Endodermal cell (in vitro differentiated cells): ENCODE data around the gene MAPK8. TPM values are rescaled to one million over a fixed set of nuclear protein-coding genes. Genes with fewer than 3 reads are reported as not detected.

Experiments used
- DNase-seq: peaks from one replicate; pipeline ENCODE4 v3.0.0-alpha.2; 2017
- H3K27ac ChIP-seq: 2 replicates; pipeline ENCODE4 v1.5.1; 2013; ENCODE audit warnings: mild to moderate bottlenecking, low read depth, low read length, moderate library complexity
- H3K27me3 ChIP-seq: 2 replicates; pipeline ENCODE4 v1.6.1; 2013; ENCODE audit warnings: mild to moderate bottlenecking, low read length, moderate library complexity; ENCODE audit not compliant: insufficient read depth, control insufficient read depth, poor library complexity, severe bottlenecking
- H3K36me3 ChIP-seq: 2 replicates; pipeline ENCODE4 v1.7.0; 2013; ENCODE audit warnings: mild to moderate bottlenecking, low read length, moderate library complexity; ENCODE audit not compliant: control insufficient read depth, insufficient read depth
- H3K4me1 ChIP-seq: one replicate; pipeline ENCODE4 v1.7.0; 2013; ENCODE audit warnings: low read length; ENCODE audit not compliant: control insufficient read depth, insufficient read depth
- H3K4me3 ChIP-seq: 2 replicates; pipeline ENCODE4 v1.5.1; 2013; ENCODE audit warnings: mild to moderate bottlenecking, low read length, moderate library complexity
- H3K9ac ChIP-seq: 2 replicates; pipeline ENCODE4 v1.6.1; 2013; ENCODE audit warnings: mild to moderate bottlenecking, low read length, moderate library complexity; ENCODE audit not compliant: poor library complexity, severe bottlenecking; ENCODE audit errors: extremely low read depth
- H3K9me3 ChIP-seq: 2 replicates; pipeline ENCODE4 v1.6.1; 2013; ENCODE audit warnings: mild to moderate bottlenecking, low read length, moderate library complexity; ENCODE audit not compliant: control insufficient read depth
- H3K27ac Mint-ChIP-seq: 2 replicates; pipeline ENCODE4 v1.8.0; 2020; ENCODE audit warnings: mixed read lengths
- H3K27me3 Mint-ChIP-seq: 2 replicates; pipeline ENCODE4 v1.8.0; 2021; ENCODE audit warnings: mild to moderate bottlenecking, mixed read lengths; ENCODE audit not compliant: insufficient read depth
- H3K36me3 Mint-ChIP-seq: 2 replicates; pipeline ENCODE4 v1.8.0; 2020; ENCODE audit warnings: low read depth, mixed read lengths
- H3K4me1 Mint-ChIP-seq: 2 replicates; pipeline ENCODE4 v1.8.0; 2020; ENCODE audit warnings: mixed read lengths
- H3K4me3 Mint-ChIP-seq: 2 replicates; pipeline ENCODE4 v1.8.0; 2020; ENCODE audit warnings: mild to moderate bottlenecking, moderate library complexity, mixed read lengths
- H3K9me3 Mint-ChIP-seq: 2 replicates; pipeline ENCODE4 v1.8.0; 2020; ENCODE audit warnings: mild to moderate bottlenecking, mixed read lengths
- CTCF ChIP-seq: fragments of 200-600 bp; sonication (generic); conservative IDR thresholded peaks from 2 replicates; pipeline ENCODE4 v1.5.0; 2021; ENCODE audit warnings: antibody characterized with exemption, mild to moderate bottlenecking
- WGBS, 2 experiments: methylation state at CpG; one replicate each; pipeline versions ENCODE4 v1.1.5 to v1.1.7; 2013; ENCODE audit warnings: missing lambda C conversion rate in 2 of 2, mixed read lengths in 1 of 2; ENCODE audit not compliant: insufficient coverage in 1 of 2, insufficient read length in 1 of 2; 5-methylcytosine and 5-hydroxymethylcytosine counted together
- total RNA-seq, 2 donors: library from RNA; stranded (reverse); fragmentation: NEBNext Ultra II Directional in 1 of 2; extraction: Animal tissue kit (Norgen Biotek cat#: 25700) in 1 of 2; gene quantifications; 2 replicates in 1 of 2; 3 replicates in 1 of 2; pipeline ENCODE4 v1.2.1, GENCODE V29; 2021

The MAPK8 gene
- total RNA-seq, 2 donors from 2014 or later, result 84.2 to 146 TPM

- H3K36me3 Mint-ChIP-seq, result peaks cover 26% of the 10 kb centered on the region
- H3K4me3 ChIP-seq, result no peak overlapping the region
- WGBS, 2 experiments, result 94 to 95% methylated on average over 21 to 49 of the region's 49 CpGs
- no peaks in the 10 kb centered on the region for H3K9me3 ChIP-seq
- no peak overlapping the region for H3K4me3 Mint-ChIP-seq
- peaks cover 35% of the 10 kb centered on the region for H3K27me3 Mint-ChIP-seq
- H3K36me3 ChIP-seq, result no peaks in the 10 kb centered on the region
- DNase-seq, result no peak
- no peak overlapping the region for H3K27ac ChIP-seq
- H3K27me3 ChIP-seq, result peaks cover 12% of the 10 kb centered on the region
- H3K4me1 Mint-ChIP-seq, result peaks cover 30% of the 10 kb centered on the region
- H3K9me3 Mint-ChIP-seq, result no peaks in the 10 kb centered on the region
- TF ChIP-seq CTCF, result no peak
- H3K27ac Mint-ChIP-seq, result no peak overlapping the region
- peaks cover 26% of the 10 kb centered on the region for H3K4me1 ChIP-seq
- H3K9ac ChIP-seq, result no peak overlapping the region
Measured at GRCh38 chr10:48450233-48450740, 143.8 kb downstream of the MAPK8 start.

GRCh38 chr10:48450741-48451466 lies 144.4 kb downstream of the MAPK8 start:
- 93% methylated on average over 22 to 43 of the region's 43 CpGs for WGBS, 2 experiments
- Mint-ChIP-seq H3K4me3 (no peak overlapping the region), H3K36me3 (peaks cover 26% of the 10 kb centered on the region)

More at GRCh38 chr10:48450741-48451466, 144.4 kb downstream of the MAPK8 start:
- no peak for DNase-seq
- no peaks in the 10 kb centered on the region for H3K9me3 Mint-ChIP-seq
- H3K4me1 Mint-ChIP-seq, result peaks cover 27% of the 10 kb centered on the region
- no peak overlapping the region for H3K27ac Mint-ChIP-seq
- H3K9me3 ChIP-seq, result no peaks in the 10 kb centered on the region
- no peak overlapping the region for H3K9ac ChIP-seq
- H3K36me3 ChIP-seq, result no peaks in the 10 kb centered on the region
- TF ChIP-seq CTCF, result no peak
- H3K27me3 ChIP-seq, result peaks cover 10% of the 10 kb centered on the region
- peaks cover 24% of the 10 kb centered on the region for H3K4me1 ChIP-seq
- no peak overlapping the region for H3K4me3 ChIP-seq
- no peak overlapping the region for H3K27ac ChIP-seq
- H3K27me3 Mint-ChIP-seq, result peaks cover 34% of the 10 kb centered on the region
